PC-9 (cell line): ENCODE measurements around the gene ACTRT3. TPM values are rescaled to one million over a fixed set of nuclear protein-coding genes. Genes with fewer than 3 reads are reported as not detected.

Experiments used
- BruUV-seq: library from RNA; stranded (reverse); fragments of 400-500 nt; replicated peaks from 2 replicates; lab custom pipeline; 2021; lab: Mats Ljungman, UMichigan
- CTCF ChIA-PET: fragments of 300-600 bp; sonication (Branson Sonifier 250); formaldehyde crosslinking; loops from one replicate; lab custom pipeline; 2022; ENCODE audit warnings: antibody characterized with exemption; lab: Charles Lee
- POLR2A ChIA-PET: fragments of 300-600 bp; sonication (Branson Sonifier 250); formaldehyde crosslinking; loops from one replicate; lab custom pipeline; 2022; ENCODE audit warnings: antibody characterized with exemption; ENCODE audit not compliant: unreplicated experiment; lab: Charles Lee
- DNase-seq, 2 experiments: peaks; one replicate each; pipeline versions ENCODE4 v3.0.0 to v3.0.0-alpha.2; 2015 to 2022; ENCODE audit warnings: mixed read lengths in 1 of 2
- H2AFZ ChIP-seq: fragments of 200-600 bp; sonication (generic); 2 replicates; pipeline ENCODE4 v1.8.1; 2017; ENCODE audit warnings: antibody characterized with exemption
- H3F3A ChIP-seq: fragments of 200-600 bp; sonication (generic); 2 replicates; pipeline ENCODE4 v1.8.1; 2017; ENCODE audit warnings: antibody characterized with exemption, mild to moderate bottlenecking, low read depth; ENCODE audit not compliant: insufficient read depth
- H3K27ac ChIP-seq: fragments of 200-600 bp; sonication (generic); 2 replicates; pipeline ENCODE4 v1.6.1; 2016; ENCODE audit warnings: mixed run types
- H3K27me3 ChIP-seq: fragments of 200-600 bp; sonication (generic); 2 replicates; pipeline ENCODE4 v1.6.1; 2016; ENCODE audit warnings: low read depth, mixed run types; ENCODE audit not compliant: insufficient read depth
- H3K36me3 ChIP-seq: fragments of 200-600 bp; sonication (generic); 2 replicates; pipeline ENCODE4 v1.6.1; 2016; ENCODE audit warnings: low read depth, mixed run types
- H3K4me1 ChIP-seq: fragments of 200-600 bp; sonication (generic); replicated peaks from 2 replicates; pipeline ENCODE4 v1.6.1; 2016; ENCODE audit warnings: mixed run types; ENCODE audit not compliant: insufficient read depth
- H3K4me2 ChIP-seq: fragments of 200-600 bp; sonication (generic); 2 replicates; pipeline ENCODE4 v1.6.1; 2017; ENCODE audit warnings: mixed run types
- H3K4me3 ChIP-seq: fragments of 200-600 bp; sonication (generic); 2 replicates; pipeline ENCODE4 v1.6.1; 2016; ENCODE audit warnings: mixed run types
- H3K79me2 ChIP-seq: fragments of 200-600 bp; sonication (generic); 2 replicates; pipeline ENCODE4 v1.6.1; 2017; ENCODE audit warnings: low read depth, mixed run types
- H3K9me2 ChIP-seq: fragments of 200-600 bp; sonication (generic); 2 replicates; pipeline ENCODE4 v1.8.1; 2017; ENCODE audit warnings: mild to moderate bottlenecking; ENCODE audit not compliant: insufficient read depth
- H3K9me3 ChIP-seq: fragments of 200-600 bp; sonication (generic); 2 replicates; pipeline ENCODE4 v1.8.1; 2016; ENCODE audit warnings: low read depth; ENCODE audit not compliant: insufficient read depth
- H4K20me1 ChIP-seq: fragments of 200-600 bp; sonication (generic); 2 replicates; pipeline ENCODE4 v1.8.1; 2017; ENCODE audit not compliant: insufficient read depth
- EZH2 ChIP-seq: fragments of 200-600 bp; sonication (generic); IDR thresholded peaks from 2 replicates; pipeline ENCODE4 v1.8.0; 2017; ENCODE audit warnings: antibody characterized with exemption, low read depth
- intact Hi-C: fragments of 100-400 bp; cut with micrococcal nuclease; formaldehyde crosslinking; loops from one replicate; pipeline ENCODE4 v1.10.0; 2022; ENCODE audit not compliant: unreplicated experiment
- total RNA-seq: library from RNA; stranded (reverse); gene quantifications from 2 replicates; pipeline ENCODE4 v1.2.3, GENCODE V29; 2021
- TF ChIP-seq, protein P1 (sequence below): fragments of 200-600 bp; sonication (generic); conservative IDR thresholded peaks from 2 replicates; pipeline ENCODE4 v1.6.1; 2017; ENCODE audit warnings: mixed run types, antibody characterized with exemption, mild to moderate bottlenecking, moderate library complexity

Gene ACTRT3
- total RNA-seq, 1 experiment from 2014 or later: 2.4 TPM

DNA sequence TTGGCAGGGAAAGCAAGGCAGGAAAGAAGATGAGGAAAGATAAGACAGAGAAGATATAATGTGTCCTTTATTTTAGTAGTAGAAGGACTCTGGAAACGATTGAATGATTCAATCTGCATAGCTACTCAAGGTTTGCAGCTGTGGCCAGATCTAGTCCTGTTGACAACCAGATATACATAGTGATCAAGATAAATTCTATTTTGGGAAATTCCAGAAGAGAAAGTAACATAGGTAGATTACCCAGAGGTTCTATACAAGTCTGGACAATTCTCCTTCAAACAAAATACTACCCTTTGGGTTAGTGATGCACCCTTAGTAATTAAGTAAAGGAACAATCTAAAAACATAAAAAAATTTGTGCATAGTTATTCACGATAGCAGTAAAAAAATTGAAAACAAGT, 13.9 kb downstream of the ACTRT3 start:
- no peak for DNase-seq
- Histone ChIP-seq H3K27me3 (no peaks in the 10 kb centered on the region), H3F3A (no peaks in the 10 kb centered on the region), H3K4me1 (no peaks in the 10 kb centered on the region), H3K9me3 (no peaks in the 10 kb centered on the region), H3K27ac (no peak overlapping the region), H2AFZ (no peak overlapping the region), H3K36me3 (no peaks in the 10 kb centered on the region), H4K20me1 (no peaks in the 10 kb centered on the region), H3K4me3 (no peak overlapping the region), H3K79me2 (no peaks in the 10 kb centered on the region), H3K9me2 (no peaks in the 10 kb centered on the region; the same call in 1 of the 2 replicates), H3K4me2 (no peak overlapping the region)
- POLR2A ChIA-PET: no interaction called here
- CTCF ChIA-PET: interaction anchor here (1.1 kb wide), 1 partner anchor 11 kb away, joined by 3 read pairs; no protein-coding TSS in a partner anchor
- intact Hi-C loops: no loop called here
- no peak for TF ChIP-seq EZH2
- TF ChIP-seq, protein P1, sequence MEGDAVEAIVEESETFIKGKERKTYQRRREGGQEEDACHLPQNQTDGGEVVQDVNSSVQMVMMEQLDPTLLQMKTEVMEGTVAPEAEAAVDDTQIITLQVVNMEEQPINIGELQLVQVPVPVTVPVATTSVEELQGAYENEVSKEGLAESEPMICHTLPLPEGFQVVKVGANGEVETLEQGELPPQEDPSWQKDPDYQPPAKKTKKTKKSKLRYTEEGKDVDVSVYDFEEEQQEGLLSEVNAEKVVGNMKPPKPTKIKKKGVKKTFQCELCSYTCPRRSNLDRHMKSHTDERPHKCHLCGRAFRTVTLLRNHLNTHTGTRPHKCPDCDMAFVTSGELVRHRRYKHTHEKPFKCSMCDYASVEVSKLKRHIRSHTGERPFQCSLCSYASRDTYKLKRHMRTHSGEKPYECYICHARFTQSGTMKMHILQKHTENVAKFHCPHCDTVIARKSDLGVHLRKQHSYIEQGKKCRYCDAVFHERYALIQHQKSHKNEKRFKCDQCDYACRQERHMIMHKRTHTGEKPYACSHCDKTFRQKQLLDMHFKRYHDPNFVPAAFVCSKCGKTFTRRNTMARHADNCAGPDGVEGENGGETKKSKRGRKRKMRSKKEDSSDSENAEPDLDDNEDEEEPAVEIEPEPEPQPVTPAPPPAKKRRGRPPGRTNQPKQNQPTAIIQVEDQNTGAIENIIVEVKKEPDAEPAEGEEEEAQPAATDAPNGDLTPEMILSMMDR: no peak
- BruUV-seq: no TSS peak

DNA sequence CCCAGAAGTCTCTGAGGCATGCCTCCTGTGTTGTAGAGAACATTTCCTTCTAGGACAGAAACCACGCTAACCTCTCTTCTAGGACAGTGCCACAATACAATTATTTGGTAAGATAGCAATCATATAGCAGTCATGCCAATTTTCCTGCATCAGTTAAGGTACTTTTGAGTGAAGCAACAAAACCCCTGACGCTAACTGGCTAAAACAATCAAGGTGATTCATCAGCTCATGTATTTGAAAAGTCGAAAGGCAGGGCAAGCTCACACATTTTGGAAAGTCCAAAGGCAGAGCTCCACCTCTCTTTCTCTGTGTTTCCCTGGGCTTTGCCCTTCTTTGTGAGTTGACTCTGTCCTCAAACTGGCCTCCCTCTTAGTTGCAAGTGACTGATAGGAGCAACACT, 14.7 kb downstream of the ACTRT3 start:
- intact Hi-C loops: no loop called here
- DNase-seq: no peak
- Histone ChIP-seq H3K4me1 (no peaks in the 10 kb centered on the region), H2AFZ (no peak overlapping the region), H3F3A (no peaks in the 10 kb centered on the region), H3K9me2 (no peaks in the 10 kb centered on the region; the same call in 1 of the 2 replicates), H3K36me3 (no peaks in the 10 kb centered on the region), H3K27ac (no peak overlapping the region), H3K4me3 (no peak overlapping the region), H3K4me2 (no peak overlapping the region), H3K79me2 (no peaks in the 10 kb centered on the region), H4K20me1 (no peaks in the 10 kb centered on the region), H3K27me3 (no peaks in the 10 kb centered on the region), H3K9me3 (no peaks in the 10 kb centered on the region)
- CTCF ChIA-PET: interaction anchor here (1.1 kb wide), 1 partner anchor 11 kb away, joined by 3 read pairs; no protein-coding TSS in a partner anchor
- no TSS peak for BruUV-seq
- POLR2A ChIA-PET: no interaction called here
- no peak for TF ChIP-seq EZH2

DNA sequence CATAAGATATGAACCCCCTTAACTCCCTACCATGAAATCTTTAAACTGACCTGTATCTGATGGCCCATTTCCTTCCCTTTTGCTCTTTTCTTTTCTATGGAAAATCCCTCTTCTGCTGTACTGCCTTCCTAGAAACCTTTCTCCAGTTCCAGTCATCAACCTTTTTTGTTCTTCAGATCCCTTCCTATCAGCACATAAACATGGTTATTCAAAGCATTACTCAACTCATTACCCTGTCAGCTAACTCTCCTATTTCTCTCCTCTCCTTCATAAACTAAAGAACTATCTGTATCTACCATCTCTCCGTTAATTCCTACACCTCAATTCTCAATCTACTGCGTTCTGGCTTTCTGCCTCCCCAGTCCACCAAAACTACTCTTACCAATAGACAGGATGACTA, 17.5 kb downstream of the ACTRT3 start:
- Histone ChIP-seq H3K27ac (no peak overlapping the region), H3K4me2 (no peak overlapping the region), H3K9me2 (no peaks in the 10 kb centered on the region; the same call in 1 of the 2 replicates), H3K27me3 (no peaks in the 10 kb centered on the region; the same call in 1 of the 2 replicates), H2AFZ (no peak overlapping the region), H3K9me3 (no peaks in the 10 kb centered on the region), H3K4me3 (no peak overlapping the region), H3K79me2 (no peaks in the 10 kb centered on the region), H3K36me3 (no peaks in the 10 kb centered on the region), H3K4me1 (no peaks in the 10 kb centered on the region), H3F3A (no peaks in the 10 kb centered on the region), H4K20me1 (no peaks in the 10 kb centered on the region)
- no peak for DNase-seq
- ChIA-PET POLR2A (no interaction called here), CTCF (no interaction called here)
- BruUV-seq: no TSS peak
- intact Hi-C loops: no loop called here
- no peak for TF ChIP-seq EZH2
- TF ChIP-seq, protein P1: no peak

DNA sequence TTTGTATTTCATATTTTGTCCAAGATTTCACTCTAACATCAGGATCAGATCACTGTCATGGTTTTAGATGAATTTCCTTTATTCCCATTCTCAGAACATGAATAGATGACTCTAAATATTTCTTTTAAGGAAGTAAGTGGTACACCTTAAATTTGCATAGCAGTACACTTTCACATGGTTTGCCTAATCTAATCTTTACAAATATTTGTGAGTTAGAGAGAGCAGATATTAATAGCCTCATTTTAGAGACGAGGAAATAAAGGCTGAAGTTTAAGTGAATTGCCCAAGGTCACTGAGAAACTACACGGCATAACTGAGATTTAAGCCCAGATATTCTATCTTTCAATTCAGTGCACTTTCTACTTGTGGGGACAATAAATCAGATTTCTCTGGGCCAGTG, 18.7 kb downstream of the ACTRT3 start:
- no peak for DNase-seq
- Histone ChIP-seq H4K20me1 (no peaks in the 10 kb centered on the region), H3K4me3 (no peak overlapping the region), H3K9me3 (no peaks in the 10 kb centered on the region), H3K36me3 (no peaks in the 10 kb centered on the region), H3K4me2 (no peak overlapping the region), H3K4me1 (no peaks in the 10 kb centered on the region), H3K9me2 (no peaks in the 10 kb centered on the region), H3F3A (no peaks in the 10 kb centered on the region), H3K79me2 (no peaks in the 10 kb centered on the region), H2AFZ (no peak overlapping the region), H3K27me3 (no peaks in the 10 kb centered on the region; the same call in 1 of the 2 replicates), H3K27ac (no peak overlapping the region)
- no TSS peak for BruUV-seq
- ChIA-PET POLR2A (no interaction called here), CTCF (no interaction called here)
- intact Hi-C loops: no loop called here
- TF ChIP-seq, protein P1: no peak
- TF ChIP-seq EZH2: no peak
